Chondrocyte (in vitro differentiated cells): ENCODE measurements around the gene DUSP18. TPM values are rescaled to one million over a fixed set of nuclear protein-coding genes. Genes with fewer than 3 reads are reported as not detected.
"Not testable (repeated sequence)": the region's sequence is repeated elsewhere in the genome, so short reads cannot be mapped to it uniquely, and the experiment has no call there.

Experiments
- DNase-seq: peaks from one replicate; pipeline ENCODE4 v3.0.0; 2021; ENCODE audit warnings: mixed read lengths, low spot score
- H3K27ac Mint-ChIP-seq: one replicate; pipeline ENCODE4 v1.8.0; 2021; ENCODE audit warnings: mild to moderate bottlenecking, moderate library complexity, mixed read lengths; ENCODE audit not compliant: unreplicated experiment
- H3K27me3 Mint-ChIP-seq: 2 replicates; pipeline ENCODE4 v1.8.0; 2021; ENCODE audit warnings: low read depth, mixed read lengths
- H3K36me3 Mint-ChIP-seq: 2 replicates; pipeline ENCODE4 v1.8.0; 2021; ENCODE audit warnings: low read depth, mixed read lengths
- H3K4me1 Mint-ChIP-seq: 2 replicates; pipeline ENCODE4 v1.8.0; 2021; ENCODE audit warnings: low read depth, mild to moderate bottlenecking, mixed read lengths
- H3K4me3 Mint-ChIP-seq: one replicate; pipeline ENCODE4 v1.8.0; 2021; ENCODE audit warnings: mild to moderate bottlenecking, moderate library complexity, mixed read lengths; ENCODE audit not compliant: unreplicated experiment
- H3K9me3 Mint-ChIP-seq: 2 replicates; pipeline ENCODE4 v1.8.0; 2021; ENCODE audit warnings: low read depth, mixed read lengths
- CTCF ChIP-seq: fragments of 200-600 bp; sonication (generic); IDR thresholded peaks from 2 replicates; pipeline ENCODE4 v1.5.0; 2021; ENCODE audit warnings: antibody characterized with exemption, mild to moderate bottlenecking, moderate library complexity
- total RNA-seq: library from RNA; stranded (reverse); gene quantifications from 3 replicates; pipeline ENCODE4 v1.2.1, GENCODE V29; 2021

DUSP18 gene
- total RNA-seq, 1 donor from 2014 or later = 9.0 TPM

GRCh38 chr22:30687358-30687757 lies 19.7 kb upstream of the DUSP18 start:
- no peak overlapping the region for H3K27ac Mint-ChIP-seq

GRCh38 chr22:30685178-30685577 lies 17.5 kb upstream of the DUSP18 start:
- Mint-ChIP-seq H3K27me3 (no peaks in the 10 kb centered on the region), H3K4me3 (no peak overlapping the region), H3K4me1 (no peaks in the 10 kb centered on the region), H3K27ac (no peak overlapping the region), H3K36me3 (no peaks in the 10 kb centered on the region), H3K9me3 (no peaks in the 10 kb centered on the region)
- DNase-seq = no peak
- no peak for TF ChIP-seq CTCF

More at GRCh38 chr22:30687358-30687757, 19.7 kb upstream of the DUSP18 start:
- H3K9me3 Mint-ChIP-seq = no peaks in the 10 kb centered on the region
- no peaks in the 10 kb centered on the region for H3K36me3 Mint-ChIP-seq
- H3K27me3 Mint-ChIP-seq = no peaks in the 10 kb centered on the region
- no peak overlapping the region for H3K4me3 Mint-ChIP-seq
- TF ChIP-seq CTCF = no peak
- H3K4me1 Mint-ChIP-seq = no peaks in the 10 kb centered on the region
- DNase-seq = no peak

GRCh38 chr22:30681831-30682230 lies 14.2 kb upstream of the DUSP18 start:
- H3K27me3 Mint-ChIP-seq = peaks cover 11% of the 10 kb centered on the region
- no peaks in the 10 kb centered on the region for H3K36me3 Mint-ChIP-seq
- no peak overlapping the region for H3K4me3 Mint-ChIP-seq
- no peak for TF ChIP-seq CTCF
- H3K4me1 Mint-ChIP-seq = no peaks in the 10 kb centered on the region
- H3K27ac Mint-ChIP-seq = no peak overlapping the region
- no peak for DNase-seq
- H3K9me3 Mint-ChIP-seq = no peaks in the 10 kb centered on the region

GRCh38 chr22:30680991-30681770 lies 13.5 kb upstream of the DUSP18 start:
- no peaks in the 10 kb centered on the region for H3K9me3 Mint-ChIP-seq
- no peak for TF ChIP-seq CTCF
- no peak overlapping the region for H3K4me3 Mint-ChIP-seq
- H3K27ac Mint-ChIP-seq = no peak overlapping the region
- H3K4me1 Mint-ChIP-seq = no peaks in the 10 kb centered on the region
- peaks cover 12% of the 10 kb centered on the region for H3K27me3 Mint-ChIP-seq
- no peak for DNase-seq
- H3K36me3 Mint-ChIP-seq = no peaks in the 10 kb centered on the region

- not testable (repeated sequence) for H3K4me3 Mint-ChIP-seq, H3K27ac Mint-ChIP-seq, H3K9me3 Mint-ChIP-seq, DNase-seq, H3K4me1 Mint-ChIP-seq, H3K36me3 Mint-ChIP-seq
- H3K27me3 Mint-ChIP-seq = peaks cover 12% of the 10 kb centered on the region
Observed at GRCh38 chr22:30679895-30680690, 12.4 kb upstream of the DUSP18 start.

GRCh38 chr22:30676565-30676964 lies 8.9 kb upstream of the DUSP18 start:
- DNase-seq, H3K9me3 Mint-ChIP-seq, H3K4me3 Mint-ChIP-seq, H3K4me1 Mint-ChIP-seq, H3K36me3 Mint-ChIP-seq, H3K27ac Mint-ChIP-seq: not testable (repeated sequence)
- H3K27me3 Mint-ChIP-seq = peaks cover 12% of the 10 kb centered on the region
